NCI-H1105 treated with DMSO at 0.1 percent for 48 hours (cell line): Measurements from ENCODE around the gene DDX4.
"Not testable (repeated sequence)": the region's sequence is repeated elsewhere in the genome, so short reads cannot be mapped to it uniquely, and the experiment has no call there.

ENCODE experiments used
- DNase-seq: peaks from one replicate; lab custom pipeline; 2025; lab: John Stamatoyannopoulos, UW

DDX4 gene

GRCh38 chr5:55724281-55724680 is 13.6 kb upstream of the DDX4 start:
- no peak for DNase-seq

GRCh38 chr5:55731848-55732247 is 6.0 kb upstream of the DDX4 start:
- no peak for DNase-seq

GRCh38 chr5:55732585-55732984 is 5.3 kb upstream of the DDX4 start:
- DNase-seq: no peak

GRCh38 chr5:55734658-55735057 is 3.2 kb upstream of the DDX4 start:
- DNase-seq: no peak

GRCh38 chr5:55742778-55743177 is 4.9 kb downstream of the DDX4 start:
- no peak for DNase-seq

GRCh38 chr5:55747778-55748318 is 10.0 kb downstream of the DDX4 start:
- no peak for DNase-seq

GRCh38 chr5:55749387-55749786 is 11.5 kb downstream of the DDX4 start:
- DNase-seq: no peak

- no peak for DNase-seq
These were observed 12.2 kb downstream of the DDX4 start for GRCh38 chr5:55750063-55750462.

- DNase-seq: no peak
These were observed 12.6 kb downstream of the DDX4 start for GRCh38 chr5:55750499-55750898.

- DNase-seq: no peak
These were observed 20.4 kb downstream of the DDX4 start for GRCh38 chr5:55758231-55758630.

GRCh38 chr5:55758714-55759113 is 20.9 kb downstream of the DDX4 start:
- no peak for DNase-seq

GRCh38 chr5:55761721-55762120 is 23.9 kb downstream of the DDX4 start:
- not testable (repeated sequence) for DNase-seq

GRCh38 chr5:55763746-55764420 is 26.0 kb downstream of the DDX4 start:
- no peak for DNase-seq

- no peak for DNase-seq
These were observed 30.4 kb downstream of the DDX4 start for GRCh38 chr5:55768279-55768678.

GRCh38 chr5:55771175-55771655 is 33.4 kb downstream of the DDX4 start:
- no peak for DNase-seq

GRCh38 chr5:55773057-55773456 is 35.2 kb downstream of the DDX4 start:
- DNase-seq: no peak

- no peak for DNase-seq
These were observed 39.5 kb downstream of the DDX4 start for GRCh38 chr5:55777332-55777731.

GRCh38 chr5:55800924-55801323 is 63.1 kb downstream of the DDX4 start:
- DNase-seq: no peak

- DNase-seq: not testable (repeated sequence)
These were observed 71.0 kb downstream of the DDX4 start for GRCh38 chr5:55808814-55809213.

GRCh38 chr5:55815939-55816338 is 78.1 kb downstream of the DDX4 start:
- not testable (repeated sequence) for DNase-seq

- DNase-seq: no peak
These were observed 78.5 kb downstream of the DDX4 start for GRCh38 chr5:55816342-55816741.

GRCh38 chr5:55817030-55817429 is 79.2 kb downstream of the DDX4 start:
- no peak for DNase-seq

GRCh38 chr5:55820488-55820887 is 82.6 kb downstream of the DDX4 start:
- no peak for DNase-seq
